Osteocyte (in vitro differentiated cells): ENCODE data around the gene ANO7. TPM values are rescaled to one million over a fixed set of nuclear protein-coding genes. Genes with fewer than 3 reads are reported as not detected.
A peak's percentile ranks its signal among the peaks of the same experiment; 100 is the strongest.

ENCODE experiments used
- DNase-seq: peaks from one replicate; pipeline ENCODE4 v3.0.0; 2021; ENCODE audit warnings: mixed read lengths; ENCODE audit not compliant: unreplicated experiment; ENCODE audit errors: extremely low spot score
- H3K27ac Mint-ChIP-seq: one replicate; pipeline ENCODE4 v1.8.0; 2021; ENCODE audit warnings: mild to moderate bottlenecking, mixed read lengths; ENCODE audit not compliant: unreplicated experiment
- H3K27me3 Mint-ChIP-seq: one replicate; pipeline ENCODE4 v1.8.0; 2021; ENCODE audit warnings: mixed read lengths; ENCODE audit not compliant: unreplicated experiment
- H3K36me3 Mint-ChIP-seq: one replicate; pipeline ENCODE4 v1.8.0; 2021; ENCODE audit warnings: mixed read lengths; ENCODE audit not compliant: unreplicated experiment
- H3K4me1 Mint-ChIP-seq: one replicate; pipeline ENCODE4 v1.8.0; 2021; ENCODE audit warnings: mixed read lengths; ENCODE audit not compliant: unreplicated experiment
- H3K4me3 Mint-ChIP-seq: one replicate; pipeline ENCODE4 v1.8.0; 2021; ENCODE audit warnings: mild to moderate bottlenecking, moderate library complexity, mixed read lengths; ENCODE audit not compliant: unreplicated experiment
- H3K9me3 Mint-ChIP-seq: one replicate; pipeline ENCODE4 v1.8.0; 2021; ENCODE audit warnings: mixed read lengths; ENCODE audit not compliant: unreplicated experiment
- total RNA-seq: library from RNA; stranded (reverse); gene quantifications from 2 replicates; pipeline ENCODE4 v1.2.1, GENCODE V29; 2021
- TF ChIP-seq, protein P1 (sequence below): fragments of 200-600 bp; sonication (generic); IDR thresholded peaks from 2 replicates; pipeline ENCODE4 v1.5.0; 2021; ENCODE audit warnings: antibody characterized with exemption, mild to moderate bottlenecking, moderate library complexity

The ANO7 gene
- total RNA-seq, 1 donor from 2014 or later: 1.3 TPM

GRCh38 chr2:241272303-241273209, 84.1 kb downstream of the ANO7 start:
- TF ChIP-seq, protein P1, sequence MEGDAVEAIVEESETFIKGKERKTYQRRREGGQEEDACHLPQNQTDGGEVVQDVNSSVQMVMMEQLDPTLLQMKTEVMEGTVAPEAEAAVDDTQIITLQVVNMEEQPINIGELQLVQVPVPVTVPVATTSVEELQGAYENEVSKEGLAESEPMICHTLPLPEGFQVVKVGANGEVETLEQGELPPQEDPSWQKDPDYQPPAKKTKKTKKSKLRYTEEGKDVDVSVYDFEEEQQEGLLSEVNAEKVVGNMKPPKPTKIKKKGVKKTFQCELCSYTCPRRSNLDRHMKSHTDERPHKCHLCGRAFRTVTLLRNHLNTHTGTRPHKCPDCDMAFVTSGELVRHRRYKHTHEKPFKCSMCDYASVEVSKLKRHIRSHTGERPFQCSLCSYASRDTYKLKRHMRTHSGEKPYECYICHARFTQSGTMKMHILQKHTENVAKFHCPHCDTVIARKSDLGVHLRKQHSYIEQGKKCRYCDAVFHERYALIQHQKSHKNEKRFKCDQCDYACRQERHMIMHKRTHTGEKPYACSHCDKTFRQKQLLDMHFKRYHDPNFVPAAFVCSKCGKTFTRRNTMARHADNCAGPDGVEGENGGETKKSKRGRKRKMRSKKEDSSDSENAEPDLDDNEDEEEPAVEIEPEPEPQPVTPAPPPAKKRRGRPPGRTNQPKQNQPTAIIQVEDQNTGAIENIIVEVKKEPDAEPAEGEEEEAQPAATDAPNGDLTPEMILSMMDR: no peak
- H3K27ac Mint-ChIP-seq: peak overlapping the region; percentile 79

DNA sequence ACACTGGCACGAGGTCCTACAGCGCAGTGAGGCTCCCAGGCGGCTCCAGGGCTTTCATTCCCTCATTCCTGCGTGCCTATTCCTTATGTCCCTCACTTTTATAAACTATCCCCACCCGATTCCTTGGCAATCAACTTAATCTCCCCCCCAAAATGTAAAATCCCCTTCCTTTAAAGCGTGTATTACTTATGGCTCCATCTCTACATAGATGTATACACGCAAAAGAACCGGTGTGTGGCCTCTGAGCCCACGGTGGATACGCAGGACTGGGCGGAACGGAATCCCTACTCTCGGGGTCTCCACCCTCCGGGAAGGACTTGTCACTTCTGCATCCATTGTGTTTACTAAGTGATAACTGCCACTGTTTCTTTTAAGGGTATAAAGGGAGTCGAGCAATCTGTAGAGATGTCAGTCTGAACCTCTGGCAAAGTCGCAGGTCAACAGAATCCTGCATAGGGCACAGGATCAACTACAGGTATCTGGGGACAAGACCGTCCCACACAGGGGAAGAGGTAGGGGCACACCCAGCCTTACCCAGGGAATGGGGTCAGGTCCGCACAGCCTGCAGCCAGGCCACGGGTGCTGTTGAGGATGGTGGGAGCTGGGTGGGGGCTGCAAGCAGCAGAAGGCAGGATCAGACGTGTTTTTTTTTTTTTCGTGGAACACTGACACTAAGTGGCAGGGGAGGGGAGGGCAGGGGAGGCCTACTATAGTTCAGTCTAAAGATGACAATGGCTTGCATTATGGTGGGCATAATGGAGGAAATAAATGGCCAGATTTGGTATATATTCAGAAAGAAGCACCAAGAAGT, 84.9 kb downstream of the ANO7 start:
- TF ChIP-seq, protein P1: no peak
- Mint-ChIP-seq H3K9me3 (peaks cover 11% of the 10 kb centered on the region), H3K4me3 (peak overlapping the region; percentile 70)

More at GRCh38 chr2:241272303-241273209, 84.1 kb downstream of the ANO7 start:
- no peaks in the 10 kb centered on the region for H3K27me3 Mint-ChIP-seq
- peaks cover 11% of the 10 kb centered on the region for H3K9me3 Mint-ChIP-seq
- H3K36me3 Mint-ChIP-seq: peaks cover 16% of the 10 kb centered on the region
- DNase-seq: peak; percentile 88
- H3K4me1 Mint-ChIP-seq: peaks cover 43% of the 10 kb centered on the region
- peak overlapping the region; percentile 70 for H3K4me3 Mint-ChIP-seq

DNA sequence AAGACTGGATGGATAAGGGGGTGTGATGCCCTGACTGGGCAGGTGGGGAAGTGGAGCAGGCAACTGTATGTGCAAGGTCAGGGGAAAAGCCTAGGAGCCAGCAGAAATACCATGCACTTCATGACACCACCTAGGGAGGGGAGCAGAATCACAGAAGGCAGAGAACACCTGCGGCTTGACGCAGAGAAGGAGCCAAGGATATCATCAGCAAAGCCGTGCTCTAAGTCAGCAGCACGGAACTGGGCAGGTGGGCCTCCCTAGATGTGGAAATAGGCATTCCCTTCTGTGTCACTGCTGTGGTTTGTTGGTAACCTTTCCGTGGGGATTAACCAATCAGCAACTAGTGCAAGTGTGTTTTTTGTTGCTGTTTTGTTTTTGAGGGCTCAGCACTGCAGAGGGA, 85.7 kb downstream of the ANO7 start:
- Mint-ChIP-seq H3K27me3 (no peaks in the 10 kb centered on the region), H3K4me3 (no peak overlapping the region)

More for the DNA sequence above, 84.9 kb downstream of the ANO7 start:
- Mint-ChIP-seq H3K4me1 (peaks cover 37% of the 10 kb centered on the region), H3K36me3 (peaks cover 9% of the 10 kb centered on the region), H3K27me3 (no peaks in the 10 kb centered on the region), H3K27ac (peak overlapping the region; percentile 79)
- DNase-seq: no peak

More for the DNA sequence above, 85.7 kb downstream of the ANO7 start:
- peaks cover 11% of the 10 kb centered on the region for H3K9me3 Mint-ChIP-seq
- H3K4me1 Mint-ChIP-seq: peaks cover 30% of the 10 kb centered on the region
- H3K36me3 Mint-ChIP-seq: peaks cover 9% of the 10 kb centered on the region
- TF ChIP-seq, protein P1: no peak
- DNase-seq: no peak
- peak overlapping the region; percentile 79 for H3K27ac Mint-ChIP-seq

Other genes with a start within 250 kb of the ANO7 start
- gene SNED1, start 190.1 kb upstream of the ANO7 start, total RNA-seq: 17.6 and 19.4 TPM in 2 replicates
- 32.4 and 36.8 TPM in 2 replicates for gene MTERF4, start 86.4 kb upstream of the ANO7 start, total RNA-seq
- gene PASK, start 39.2 kb upstream of the ANO7 start, total RNA-seq: 10.2 and 10.5 TPM in 2 replicates
- gene PPP1R7, start 38.2 kb upstream of the ANO7 start, total RNA-seq: 51.0 and 55.5 TPM in 2 replicates
- 839 and 856 TPM in 2 replicates for gene HDLBP, start 127.0 kb downstream of the ANO7 start, total RNA-seq
- gene SEPTIN2, start 127.2 kb downstream of the ANO7 start, total RNA-seq: 547 and 557 TPM in 2 replicates
- 54.5 and 70.1 TPM in 2 replicates for gene FARP2, start 167.6 kb downstream of the ANO7 start, total RNA-seq